ENCODE measurements around the gene DGAT2.

Gene DGAT2

DNA sequence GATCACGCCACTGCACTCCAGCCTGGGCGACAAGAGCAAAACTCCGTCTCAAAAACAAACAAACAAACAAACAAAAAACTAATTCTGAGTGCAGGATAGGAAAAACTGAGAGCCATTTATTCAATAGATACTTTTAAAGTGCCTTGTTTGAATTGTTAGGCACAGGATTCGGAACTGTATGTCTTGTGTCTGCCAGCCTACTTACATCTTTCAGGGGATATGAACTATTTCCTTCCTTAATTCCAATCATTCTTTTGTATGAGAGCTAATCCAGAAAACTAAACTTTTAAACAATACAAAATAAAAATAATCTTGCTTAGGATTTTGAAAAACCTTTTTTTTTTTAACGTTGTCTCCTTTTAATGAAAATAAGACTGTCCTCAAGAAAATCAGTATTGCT, 59.0 kb downstream of the DGAT2 start:
- DNase-seq, result no peak
- no peak for ATAC-seq

DNA sequence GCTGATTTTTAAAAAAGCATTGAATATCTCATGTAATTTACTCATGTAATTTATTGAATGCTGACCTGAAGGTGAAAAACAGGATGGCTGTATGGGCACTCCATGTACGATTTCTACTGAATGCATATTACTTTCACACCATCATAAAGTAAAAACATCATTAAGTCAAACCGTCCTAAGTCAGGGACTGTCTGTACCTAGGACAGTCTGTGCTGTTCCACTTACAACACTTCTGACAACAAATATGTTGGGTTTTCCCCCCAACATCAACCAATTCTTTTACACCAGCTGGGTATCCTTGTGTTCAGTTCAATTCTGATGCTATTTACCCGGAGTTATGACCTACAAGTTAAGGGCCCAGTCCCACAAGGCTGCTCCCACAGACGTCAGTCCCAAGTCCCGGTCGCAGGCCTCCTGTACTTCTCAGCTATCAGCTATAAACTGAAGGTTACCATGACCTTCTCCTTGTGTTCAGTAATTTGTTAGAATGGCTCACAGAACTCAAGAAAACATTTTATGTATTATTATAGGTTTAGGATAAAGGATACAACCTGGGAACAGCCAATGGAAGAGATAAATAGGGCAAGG, 63.4 kb downstream of the DGAT2 start:
- ATAC-seq, result no peak

DNA sequence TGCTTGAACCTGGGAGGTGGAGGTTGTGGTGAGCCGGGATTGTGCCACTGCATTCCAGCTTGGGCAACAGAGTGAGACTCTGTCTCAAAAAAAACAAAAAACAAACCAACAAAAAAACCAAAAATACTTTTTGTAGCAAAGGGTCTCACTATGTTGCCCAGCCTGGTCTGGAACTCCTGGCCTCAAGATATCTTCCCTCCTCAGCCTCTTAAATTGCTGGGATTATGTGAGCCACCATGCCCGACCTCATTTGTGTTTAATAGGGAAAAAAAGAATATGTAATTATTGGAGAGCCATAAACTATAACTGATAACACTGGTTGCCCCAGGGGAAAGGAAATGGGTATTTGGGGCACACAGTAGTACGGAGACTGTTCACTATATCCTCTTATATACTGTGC, 66.2 kb downstream of the DGAT2 start:
- ATAC-seq, result no peak

More for the DNA sequence above, 63.4 kb downstream of the DGAT2 start:
- no peak for DNase-seq

DNA sequence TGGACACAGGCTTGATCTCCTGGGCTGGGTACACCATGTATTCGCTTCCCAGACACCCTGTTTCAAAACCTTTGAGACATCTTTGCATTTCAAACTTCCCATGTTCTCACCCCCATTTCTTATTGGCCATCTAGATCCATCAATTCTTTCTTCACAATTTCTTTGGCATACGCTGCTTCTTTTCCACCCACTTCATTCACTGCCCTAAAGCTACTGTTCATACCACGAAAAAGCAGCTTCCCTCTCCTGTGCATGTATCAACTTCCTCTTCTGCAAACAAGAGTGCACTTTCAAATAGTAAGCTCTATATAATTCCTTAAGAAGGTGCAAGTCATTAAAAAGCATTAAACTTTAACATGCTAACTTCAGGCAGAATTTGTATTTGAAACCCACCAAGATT, 67.8 kb downstream of the DGAT2 start:
- ATAC-seq (no peak), DNase-seq (no peak)

More for the DNA sequence above, 66.2 kb downstream of the DGAT2 start:
- DNase-seq, result no peak

DNA sequence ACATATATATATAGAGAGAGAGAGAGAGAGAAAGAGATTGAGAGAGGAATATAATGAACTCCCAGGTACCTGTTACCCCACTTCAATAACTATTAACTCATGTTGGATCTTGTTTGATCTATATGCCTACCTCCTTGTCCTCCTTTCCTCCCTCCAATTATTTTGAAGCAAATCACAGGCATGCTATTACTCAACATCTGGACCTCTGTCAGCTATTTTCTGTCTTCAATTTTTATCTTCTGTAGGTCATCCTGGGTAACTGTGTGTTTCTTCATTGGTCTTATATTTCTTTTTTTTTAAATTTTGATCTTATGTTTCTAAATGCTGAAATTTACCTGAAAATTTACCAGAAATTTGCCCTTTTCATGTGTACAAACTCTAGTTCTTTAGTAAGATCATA, 71.3 kb downstream of the DGAT2 start:
- no peak for DNase-seq
- no peak for ATAC-seq

DNA sequence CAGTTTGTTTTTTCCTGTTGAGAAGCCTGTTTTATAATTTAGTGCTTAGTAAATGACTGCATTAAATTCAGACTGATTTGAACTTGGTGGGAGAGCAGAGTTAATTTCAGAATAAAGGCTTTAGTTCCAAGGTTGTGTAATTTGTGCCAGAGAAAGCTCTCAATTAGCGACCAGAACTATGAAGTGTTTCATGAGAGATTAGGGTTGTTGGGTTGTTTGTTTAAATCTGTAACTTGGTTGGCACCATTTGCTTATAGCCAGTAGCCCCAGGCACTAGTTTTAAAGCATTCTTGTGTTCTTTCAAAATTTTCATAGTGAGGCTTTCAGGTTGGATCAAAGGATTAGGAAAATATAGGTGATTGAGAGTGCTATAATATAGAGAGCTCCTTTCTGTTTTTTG, 71.9 kb downstream of the DGAT2 start:
- ATAC-seq, result no peak
- no peak for DNase-seq

DNA sequence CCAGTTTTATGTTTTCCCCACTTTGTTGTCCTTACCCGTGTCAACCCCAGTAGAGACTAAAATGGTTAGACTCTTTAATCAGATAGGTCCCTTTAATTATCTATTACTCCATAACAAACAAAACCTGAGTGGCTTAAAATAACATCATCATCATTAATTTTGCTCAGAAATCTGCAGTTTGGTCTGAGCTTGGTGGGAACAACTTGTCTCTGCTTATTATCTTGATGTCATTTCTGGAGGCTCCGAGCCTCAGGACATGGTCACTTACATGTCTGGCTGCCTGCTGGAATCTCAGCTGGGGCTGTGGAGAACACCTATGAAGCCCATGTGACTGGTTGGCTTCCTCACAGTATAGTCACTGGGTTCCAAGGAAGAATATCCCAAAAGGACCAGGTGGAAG, 73.2 kb downstream of the DGAT2 start:
- ATAC-seq (no peak), DNase-seq (no peak)

DNA sequence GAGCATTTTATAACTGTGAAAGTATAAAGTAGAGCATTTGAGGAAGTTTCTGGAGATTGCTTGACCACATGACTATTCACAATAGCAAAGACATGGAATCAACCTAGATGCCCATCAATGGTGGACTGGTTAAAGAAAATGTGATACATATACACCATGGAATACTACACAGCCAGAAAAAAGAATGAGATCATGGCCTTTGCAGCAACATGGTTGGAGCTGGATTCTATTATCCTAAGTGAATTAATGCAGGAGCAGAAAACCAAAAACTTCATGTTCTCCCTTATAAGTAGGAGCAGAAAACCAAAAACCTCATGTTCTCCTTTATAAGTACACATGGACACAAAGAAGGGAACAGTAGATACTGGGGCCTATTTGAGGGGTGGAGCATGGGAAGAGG, 76.7 kb downstream of the DGAT2 start:
- no peak for DNase-seq
- ATAC-seq, result no peak

DNA sequence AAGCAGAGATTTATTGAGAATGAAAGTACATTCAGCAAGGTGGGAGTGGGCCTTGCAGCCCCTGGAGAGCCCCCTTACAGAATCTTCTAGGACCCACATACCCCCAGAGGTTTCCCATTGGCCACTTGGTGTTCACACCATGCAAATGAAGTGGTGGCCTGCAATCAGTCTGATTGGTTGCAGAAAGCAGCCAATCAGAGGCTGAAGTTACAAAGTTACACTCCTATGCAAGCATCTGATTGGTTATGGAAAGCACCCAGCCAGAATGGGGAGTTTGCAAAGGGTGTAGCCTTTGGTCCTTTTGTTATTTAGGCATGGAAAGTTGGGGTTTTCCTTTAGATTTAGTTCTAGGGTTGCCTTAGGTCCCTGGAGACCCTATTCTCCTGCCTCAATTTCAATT, 81.3 kb downstream of the DGAT2 start:
- no peak for ATAC-seq
- DNase-seq, result no peak

DNA sequence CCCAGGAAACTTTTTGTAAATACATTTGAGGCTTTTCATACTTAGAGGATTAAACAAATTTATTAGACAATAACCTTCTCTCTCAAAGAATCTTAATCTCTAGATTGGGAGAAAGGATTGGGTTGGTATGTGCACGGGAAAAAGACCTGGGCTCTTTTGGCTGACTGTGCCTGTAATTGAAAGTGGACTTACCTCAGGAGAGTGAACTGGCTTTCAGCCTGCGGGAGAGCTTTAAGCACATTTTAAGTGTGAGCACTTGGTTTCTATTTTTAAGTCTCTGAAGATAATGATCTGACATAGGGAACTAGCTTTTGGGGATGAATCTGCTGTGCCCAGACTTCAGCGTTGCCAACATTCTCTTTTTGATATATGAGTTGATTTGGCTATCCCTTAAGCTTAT, 82.2 kb downstream of the DGAT2 start:
- no peak for DNase-seq

More for the DNA sequence above, 82.2 kb downstream of the DGAT2 start:
- ATAC-seq, result no peak

Measured in stimulated activated naive CD8-positive, alpha-beta T cell treated with anti-CD3 and anti-CD28 coated beads, Interleukin-15, Interleukin-2, amounts not matched to agents 100 U/mL and 50 U/mL, for 24 hours (primary cell).